NOMO-1 treated with dmso at 0.1 percent for 144 hours (cell line): ENCODE results near the gene XPA.
"Not testable (repeated sequence)": the region's sequence is repeated elsewhere in the genome, so short reads cannot be mapped to it uniquely, and the experiment has no call there.

Experiments used
- DNase-seq: peaks from one replicate; lab custom pipeline; 2025; ENCODE audit not compliant: unreplicated experiment; lab: John Stamatoyannopoulos, UW

The XPA gene

GRCh38 chr9:97704345-97704677 is 7.2 kb upstream of the XPA start:
- DNase-seq = no peak

- peak; percentile 62 for DNase-seq
Measured at GRCh38 chr9:97703437-97704344, 6.6 kb upstream of the XPA start.

- not testable (repeated sequence) for DNase-seq
Measured at GRCh38 chr9:97699824-97700223, 2.7 kb upstream of the XPA start.

- not testable (repeated sequence) for DNase-seq
Measured at GRCh38 chr9:97699281-97699680, 2.1 kb upstream of the XPA start.

- no peak for DNase-seq
Measured at GRCh38 chr9:97698865-97699264, 1.7 kb upstream of the XPA start.

- no peak for DNase-seq
Measured at GRCh38 chr9:97697837-97698236, 697 bp upstream of the XPA start.

GRCh38 chr9:97695995-97696802 is 941 bp downstream of the XPA start:
- DNase-seq = no peak

- no peak for DNase-seq
Measured at GRCh38 chr9:97695390-97695789, 1.8 kb downstream of the XPA start.

- DNase-seq = no peak
Measured at GRCh38 chr9:97694769-97695168, 2.4 kb downstream of the XPA start.

- no peak for DNase-seq
Measured at GRCh38 chr9:97689401-97690180, 7.5 kb downstream of the XPA start.

GRCh38 chr9:97688654-97689053 is 8.5 kb downstream of the XPA start:
- no peak for DNase-seq

GRCh38 chr9:97682242-97682641 is 14.9 kb downstream of the XPA start:
- DNase-seq = no peak

- DNase-seq = no peak
Measured at GRCh38 chr9:97675655-97676054, 21.5 kb downstream of the XPA start.

GRCh38 chr9:97673922-97674321 is 23.2 kb downstream of the XPA start:
- no peak for DNase-seq

- no peak for DNase-seq
Measured at GRCh38 chr9:97672403-97672802, 24.7 kb downstream of the XPA start.

- no peak for DNase-seq
Measured at GRCh38 chr9:97670586-97670985, 26.6 kb downstream of the XPA start.

GRCh38 chr9:97668485-97668884 is 28.7 kb downstream of the XPA start:
- DNase-seq = no peak

GRCh38 chr9:97666907-97667686 is 30.0 kb downstream of the XPA start:
- DNase-seq = no peak

- no peak for DNase-seq
Measured at GRCh38 chr9:97665742-97666141, 31.4 kb downstream of the XPA start.

- no peak for DNase-seq
Measured at GRCh38 chr9:97660847-97661246, 36.3 kb downstream of the XPA start.

GRCh38 chr9:97660340-97660739 is 36.8 kb downstream of the XPA start:
- no peak for DNase-seq
